ENCODE results near the gene HTR7.

DNA sequence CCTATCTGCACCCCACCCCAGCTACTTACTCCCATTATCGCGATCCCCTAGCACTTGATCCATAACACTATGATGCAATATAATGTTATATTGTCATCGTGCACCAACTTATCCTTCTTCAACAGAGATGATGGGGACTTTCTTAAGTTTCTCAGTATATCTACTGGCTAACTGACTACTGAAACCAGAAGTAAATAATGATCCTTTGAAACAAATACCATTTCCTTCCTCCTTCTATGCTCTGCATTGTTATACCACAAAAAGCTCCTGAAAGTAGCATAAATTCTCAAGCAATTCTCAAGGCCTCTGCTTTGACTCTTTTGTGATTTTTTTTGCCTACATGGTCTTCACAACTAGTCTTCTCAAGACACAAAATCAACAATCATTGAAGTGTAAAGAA lies 68.9 kb downstream of the HTR7 start:
- TF ChIP-seq POLR2AphosphoS5 (IDR thresholded peaks at IDR 0.05; ENCODE audit: borderline replicate concordance, low read depth, low read length) (no peak), EZH2 (IDR thresholded peaks at IDR 0.05) (no peak)

Measured in SK-N-MC (cell line).